HEK293 (cell line): ENCODE results near the gene TMOD1.

Source experiments
- CTCF ChIA-PET: fragments of 350-600 bp; formaldehyde crosslinking; extraction: SDS; loops from one replicate; lab custom pipeline; 2021; ENCODE audit warnings: antibody characterized with exemption; lab: Yijun Ruan, JAX
- POLR2A ChIA-PET: fragments of 300-600 bp; formaldehyde crosslinking; extraction: SDS; loops from one replicate; lab custom pipeline; 2020; ENCODE audit warnings: antibody characterized with exemption, inconsistent platforms; lab: Yijun Ruan, JAX
- H3K27ac ChIP-seq: fragments of 200-500 bp; sonication (Bioruptor generic); 2 replicates; pipeline ENCODE4 v1.5.1; 2014; ENCODE audit warnings: low read depth, low read length, control low read depth, inconsistent platforms; ENCODE audit errors: extremely low read depth
- H3K36me3 ChIP-seq, 2 experiments: fragments of 200-500 bp in 1 of 2; sonication (Bioruptor generic) in 1 of 2; 1 replicate in 1 of 2; 2 replicates in 1 of 2; pipeline ENCODE4 v1.5.1; 2014 to 2017; ENCODE audit warnings: inconsistent platforms in 2 of 2, low read length in 2 of 2; ENCODE audit not compliant: control insufficient read depth in 2 of 2, insufficient read depth in 1 of 2
- H3K4me1 ChIP-seq: fragments of 200-500 bp; sonication (Bioruptor generic); 2 replicates; pipeline ENCODE4 v1.5.1; 2014; ENCODE audit warnings: mild to moderate bottlenecking, low read length, inconsistent platforms; ENCODE audit not compliant: control insufficient read depth, insufficient read depth
- H3K4me3 ChIP-seq: 2 replicates; pipeline ENCODE4 v1.5.1; 2011; ENCODE audit warnings: low read depth, mild to moderate bottlenecking, control low read depth, low read length, moderate library complexity
- H3K9me3 ChIP-seq: fragments of 200-500 bp; sonication (Bioruptor generic); 2 replicates; pipeline ENCODE4 v1.5.1; 2014; ENCODE audit warnings: low read depth, low read length, inconsistent platforms; ENCODE audit not compliant: control insufficient read depth, insufficient read depth
- GLI2 ChIP-seq: fragments of 450-650 bp; formaldehyde crosslinking; IDR thresholded peaks from 2 replicates; pipeline ENCODE4; 2017; ENCODE audit warnings: missing biosample characterization, missing genetic modification characterization, low read depth, borderline replicate concordance
- HOXD13 ChIP-seq: sonication (generic); formaldehyde crosslinking; IDR thresholded peaks from 2 replicates; pipeline ENCODE4 v1.8.0; 2022; ENCODE audit warnings: missing genetic modification reagents, borderline replicate concordance
- OSR2 ChIP-seq: fragments of 450-650 bp; formaldehyde crosslinking; IDR thresholded peaks from 2 replicates; pipeline ENCODE4 v1.5.1; 2016; ENCODE audit warnings: missing biosample characterization, missing genetic modification characterization
- ZBTB20 ChIP-seq: fragments of 450-650 bp; formaldehyde crosslinking; IDR thresholded peaks from 2 replicates; pipeline ENCODE4 v1.5.1; 2016; ENCODE audit warnings: missing biosample characterization, missing genetic modification characterization
- ZNF112 ChIP-seq: fragments of 450-650 bp; formaldehyde crosslinking; IDR thresholded peaks from 2 replicates; pipeline ENCODE4 v1.5.0; 2017; ENCODE audit warnings: missing biosample characterization, missing genetic modification characterization
- ZNF114 ChIP-seq: fragments of 450-650 bp; formaldehyde crosslinking; IDR thresholded peaks from 2 replicates; pipeline ENCODE4 v1.5.0; 2017; ENCODE audit warnings: missing biosample characterization, missing genetic modification characterization
- ZNF138 ChIP-seq: fragments of 450-650 bp; formaldehyde crosslinking; IDR thresholded peaks from 2 replicates; pipeline ENCODE4 v1.5.1; 2016; ENCODE audit warnings: missing biosample characterization, missing genetic modification characterization, borderline replicate concordance
- ZNF16 ChIP-seq: fragments of 450-650 bp; formaldehyde crosslinking; IDR thresholded peaks from 2 replicates; pipeline ENCODE4 v1.5.1; 2016; ENCODE audit warnings: low read depth, missing biosample characterization, missing genetic modification characterization
- ZNF223 ChIP-seq: fragments of 450-650 bp; formaldehyde crosslinking; IDR thresholded peaks from 2 replicates; pipeline ENCODE4 v1.5.1; 2016; ENCODE audit warnings: missing biosample characterization, missing genetic modification characterization
- ZNF248 ChIP-seq: fragments of 450-650 bp; formaldehyde crosslinking; IDR thresholded peaks from 2 replicates; pipeline ENCODE4 v1.5.1; 2017; ENCODE audit warnings: missing biosample characterization, missing genetic modification characterization
- ZNF350 ChIP-seq: fragments of 450-650 bp; formaldehyde crosslinking; IDR thresholded peaks from 2 replicates; pipeline ENCODE4 v1.5.0; 2017; ENCODE audit warnings: missing biosample characterization, mild to moderate bottlenecking, missing genetic modification characterization
- ZNF354C ChIP-seq: fragments of 450-650 bp; formaldehyde crosslinking; IDR thresholded peaks from 2 replicates; pipeline ENCODE4 v1.5.1; 2016; ENCODE audit warnings: missing biosample characterization, missing genetic modification characterization, low read depth, borderline replicate concordance
- ZNF510 ChIP-seq: fragments of 450-650 bp; formaldehyde crosslinking; IDR thresholded peaks from 2 replicates; pipeline ENCODE4 v1.5.1; 2018; ENCODE audit warnings: mild to moderate bottlenecking, missing genetic modification characterization, missing biosample characterization; ENCODE audit not compliant: insufficient replicate concordance
- ZNF621 ChIP-seq: fragments of 450-650 bp; formaldehyde crosslinking; IDR thresholded peaks from 2 replicates; pipeline ENCODE4 v1.5.1; 2017; ENCODE audit warnings: missing biosample characterization, missing genetic modification characterization
- ZNF626 ChIP-seq: fragments of 450-650 bp; sonication (Bioruptor Pico); formaldehyde crosslinking; IDR thresholded peaks from 2 replicates; pipeline ENCODE4 v1.5.1; 2018; ENCODE audit warnings: missing biosample characterization, missing genetic modification characterization, inconsistent platforms
- ZNF670 ChIP-seq: fragments of 450-650 bp; formaldehyde crosslinking; IDR thresholded peaks from 2 replicates; pipeline ENCODE4 v1.5.1; 2016; ENCODE audit warnings: missing biosample characterization, missing genetic modification characterization, low read depth
- ZNF701 ChIP-seq: fragments of 450-650 bp; formaldehyde crosslinking; IDR thresholded peaks from 2 replicates; pipeline ENCODE4 v1.5.1; 2016; ENCODE audit warnings: missing biosample characterization, missing genetic modification characterization
- ZNF792 ChIP-seq: fragments of 450-650 bp; formaldehyde crosslinking; IDR thresholded peaks from 2 replicates; pipeline ENCODE4 v1.5.1; 2016; ENCODE audit warnings: missing biosample characterization, missing genetic modification characterization
- TF ChIP-seq, protein P1 (sequence below): fragments of 450-650 bp; formaldehyde crosslinking; IDR thresholded peaks from 2 replicates; pipeline ENCODE4 v1.5.1; 2016; ENCODE audit warnings: missing biosample characterization, missing genetic modification characterization, borderline replicate concordance
- TF ChIP-seq, protein P2 (sequence below): IDR thresholded peaks from 2 replicates; pipeline ENCODE4 v1.6.1; 2011; ENCODE audit warnings: mild to moderate bottlenecking, low read depth, low read length, borderline replicate concordance
- TF ChIP-seq, protein P3 (sequence below): fragments of 450-650 bp; formaldehyde crosslinking; IDR thresholded peaks from 2 replicates; pipeline ENCODE4 v1.5.1; 2016; ENCODE audit warnings: missing biosample characterization, missing genetic modification characterization

The TMOD1 gene

DNA sequence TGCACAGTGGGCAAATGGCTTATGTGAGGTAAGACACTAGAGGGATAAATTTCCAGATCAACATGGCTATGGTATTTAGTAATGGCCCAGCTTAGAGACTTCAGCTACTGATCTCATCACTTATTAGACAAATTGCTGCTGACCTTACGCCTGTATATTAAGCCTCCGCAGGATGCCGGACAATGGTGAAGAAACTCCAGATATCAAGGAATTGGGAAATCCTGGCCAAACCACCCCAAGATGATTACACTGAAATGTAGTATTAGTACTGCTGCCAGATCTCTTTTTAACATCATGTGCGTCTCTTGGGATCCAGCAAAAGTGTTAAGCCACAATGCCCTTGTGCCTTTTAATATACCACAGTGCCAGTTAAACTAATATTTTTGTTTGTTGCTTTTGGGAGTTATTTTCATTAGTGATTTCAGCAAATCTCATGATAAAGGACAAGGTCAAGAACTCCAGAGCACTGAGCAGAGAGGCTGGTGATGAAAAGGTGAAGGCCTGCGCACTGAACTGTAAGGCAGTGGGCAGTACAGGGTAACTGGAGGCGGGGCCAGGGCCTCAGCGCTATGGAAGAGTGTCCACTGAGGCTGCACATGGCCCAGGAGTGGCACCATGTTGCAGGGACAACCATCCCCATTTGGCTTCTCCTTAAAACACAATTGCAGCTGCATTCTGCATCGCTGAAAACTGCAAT, 99.2 kb downstream of the TMOD1 start:
- Histone ChIP-seq H3K4me3 (no peak overlapping the region), H3K4me1 (no peaks in the 10 kb centered on the region), H3K9me3 (no peaks in the 10 kb centered on the region), H3K36me3 (peaks cover 4 to 73% of the 10 kb centered on the region in 2 experiments; a peak in 2 of 3 replicates), H3K27ac (no peak overlapping the region)
- CTCF ChIA-PET, result interaction anchor here (0.6 to 5.7 kb wide), 8 partner anchors 12 to 132 kb away, joined by 4 to 188 read pairs (median 22); partner anchors contain the start of gene TMOD1
- TF ChIP-seq ZNF792 (tag by site-specific recombination) (no peak), ZNF350 (tag by site-specific recombination) (no peak), ZBTB20 (no peak), ZNF670 (tag by site-specific recombination) (no peak), ZNF510 (tag by site-specific recombination) (no peak), ZNF248 (tag by site-specific recombination) (no peak), GLI2 (tag by site-specific recombination) (no peak)
- POLR2A ChIA-PET, result no interaction called here

DNA sequence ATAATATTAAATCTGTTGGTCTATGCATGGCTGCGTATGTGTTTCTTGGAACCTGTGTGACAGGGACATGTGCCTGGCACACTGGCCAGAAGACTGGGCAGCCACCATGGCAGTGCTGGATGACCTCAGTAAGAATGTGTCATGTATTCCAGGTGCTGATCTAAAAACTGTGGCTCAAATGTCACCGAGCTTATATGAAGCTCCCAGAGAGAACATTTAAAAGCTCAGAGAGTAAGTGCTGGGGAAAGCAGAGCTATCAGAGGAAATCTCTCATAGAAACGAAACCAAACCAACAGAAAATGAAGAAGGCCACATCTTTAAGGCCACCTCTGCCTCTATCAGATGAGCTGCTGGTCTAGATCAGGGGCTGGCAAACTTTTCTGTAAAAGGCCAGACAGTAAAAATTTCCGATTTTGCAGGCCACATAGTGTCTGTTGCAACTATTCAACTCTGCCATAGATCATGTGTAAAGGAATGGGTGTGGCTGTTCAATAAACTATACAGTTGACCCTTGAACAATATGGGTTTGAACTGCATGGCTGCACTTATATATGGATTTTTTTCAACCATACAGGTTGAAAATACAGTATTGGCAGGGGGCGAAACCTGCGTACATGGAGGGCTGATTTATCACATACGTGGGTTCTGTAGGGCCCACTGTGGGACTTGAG, 99.9 kb downstream of the TMOD1 start:
- CTCF ChIA-PET, result interaction anchor here (0.6 to 1.5 kb wide), 4 partner anchors 13 to 133 kb away, joined by 3 to 13 read pairs (median 4); no protein-coding TSS in a partner anchor

DNA sequence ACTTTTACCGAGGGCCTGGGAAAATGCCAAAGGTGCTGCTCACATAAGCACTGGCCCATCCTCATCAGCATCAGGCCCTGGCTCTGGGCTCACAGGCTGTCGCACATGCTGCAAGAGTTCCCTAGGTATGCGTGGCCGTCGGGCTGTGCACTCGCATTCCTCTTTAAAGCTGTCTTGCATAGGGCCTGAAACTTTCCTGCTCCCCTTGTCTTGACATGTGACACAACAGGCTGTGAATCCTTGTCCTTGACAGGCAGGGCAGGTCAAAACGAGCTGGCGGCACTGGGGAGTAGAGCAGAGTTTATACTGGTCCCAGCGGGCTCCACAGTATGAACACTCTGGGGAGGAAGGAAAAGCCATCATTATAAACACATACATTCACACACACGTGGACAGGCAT, 101.0 kb downstream of the TMOD1 start:
- Histone ChIP-seq H3K9me3 (no peaks in the 10 kb centered on the region), H3K4me3 (no peak overlapping the region), H3K27ac (no peak overlapping the region), H3K4me1 (no peaks in the 10 kb centered on the region), H3K36me3 (peaks cover 4 to 76% of the 10 kb centered on the region in 2 experiments; a peak in 2 of 3 replicates)
- ChIA-PET CTCF (interaction anchor here (0.6 to 2.1 kb wide), 6 partner anchors 13 to 746 kb away, joined by 3 to 13 read pairs (median 6); no protein-coding TSS in a partner anchor), POLR2A (interaction anchor here (0.5 kb wide), 1 partner anchor 31 kb away, joined by 3 read pairs; the partner anchor contains the start of gene TSTD2)
- TF ChIP-seq ZNF112 (tag by site-specific recombination) (no peak), OSR2 (tag by site-specific recombination) (no peak), HOXD13 (CRISPR knock-in tag) (no peak), ZNF626 (tag by site-specific recombination) (no peak), ZNF138 (tag by site-specific recombination) (no peak), ZNF354C (tag by site-specific recombination) (no peak), ZNF701 (tag by site-specific recombination) (no peak), ZNF621 (no peak), ZNF16 (tag by site-specific recombination) (no peak)
- TF ChIP-seq, protein P1, sequence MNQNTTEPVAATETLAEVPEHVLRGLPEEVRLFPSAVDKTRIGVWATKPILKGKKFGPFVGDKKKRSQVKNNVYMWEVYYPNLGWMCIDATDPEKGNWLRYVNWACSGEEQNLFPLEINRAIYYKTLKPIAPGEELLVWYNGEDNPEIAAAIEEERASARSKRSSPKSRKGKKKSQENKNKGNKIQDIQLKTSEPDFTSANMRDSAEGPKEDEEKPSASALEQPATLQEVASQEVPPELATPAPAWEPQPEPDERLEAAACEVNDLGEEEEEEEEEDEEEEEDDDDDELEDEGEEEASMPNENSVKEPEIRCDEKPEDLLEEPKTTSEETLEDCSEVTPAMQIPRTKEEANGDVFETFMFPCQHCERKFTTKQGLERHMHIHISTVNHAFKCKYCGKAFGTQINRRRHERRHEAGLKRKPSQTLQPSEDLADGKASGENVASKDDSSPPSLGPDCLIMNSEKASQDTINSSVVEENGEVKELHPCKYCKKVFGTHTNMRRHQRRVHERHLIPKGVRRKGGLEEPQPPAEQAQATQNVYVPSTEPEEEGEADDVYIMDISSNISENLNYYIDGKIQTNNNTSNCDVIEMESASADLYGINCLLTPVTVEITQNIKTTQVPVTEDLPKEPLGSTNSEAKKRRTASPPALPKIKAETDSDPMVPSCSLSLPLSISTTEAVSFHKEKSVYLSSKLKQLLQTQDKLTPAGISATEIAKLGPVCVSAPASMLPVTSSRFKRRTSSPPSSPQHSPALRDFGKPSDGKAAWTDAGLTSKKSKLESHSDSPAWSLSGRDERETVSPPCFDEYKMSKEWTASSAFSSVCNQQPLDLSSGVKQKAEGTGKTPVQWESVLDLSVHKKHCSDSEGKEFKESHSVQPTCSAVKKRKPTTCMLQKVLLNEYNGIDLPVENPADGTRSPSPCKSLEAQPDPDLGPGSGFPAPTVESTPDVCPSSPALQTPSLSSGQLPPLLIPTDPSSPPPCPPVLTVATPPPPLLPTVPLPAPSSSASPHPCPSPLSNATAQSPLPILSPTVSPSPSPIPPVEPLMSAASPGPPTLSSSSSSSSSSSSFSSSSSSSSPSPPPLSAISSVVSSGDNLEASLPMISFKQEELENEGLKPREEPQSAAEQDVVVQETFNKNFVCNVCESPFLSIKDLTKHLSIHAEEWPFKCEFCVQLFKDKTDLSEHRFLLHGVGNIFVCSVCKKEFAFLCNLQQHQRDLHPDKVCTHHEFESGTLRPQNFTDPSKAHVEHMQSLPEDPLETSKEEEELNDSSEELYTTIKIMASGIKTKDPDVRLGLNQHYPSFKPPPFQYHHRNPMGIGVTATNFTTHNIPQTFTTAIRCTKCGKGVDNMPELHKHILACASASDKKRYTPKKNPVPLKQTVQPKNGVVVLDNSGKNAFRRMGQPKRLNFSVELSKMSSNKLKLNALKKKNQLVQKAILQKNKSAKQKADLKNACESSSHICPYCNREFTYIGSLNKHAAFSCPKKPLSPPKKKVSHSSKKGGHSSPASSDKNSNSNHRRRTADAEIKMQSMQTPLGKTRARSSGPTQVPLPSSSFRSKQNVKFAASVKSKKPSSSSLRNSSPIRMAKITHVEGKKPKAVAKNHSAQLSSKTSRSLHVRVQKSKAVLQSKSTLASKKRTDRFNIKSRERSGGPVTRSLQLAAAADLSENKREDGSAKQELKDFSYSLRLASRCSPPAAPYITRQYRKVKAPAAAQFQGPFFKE (tag by site-specific recombination), result no peak
- TF ChIP-seq, protein P2, sequence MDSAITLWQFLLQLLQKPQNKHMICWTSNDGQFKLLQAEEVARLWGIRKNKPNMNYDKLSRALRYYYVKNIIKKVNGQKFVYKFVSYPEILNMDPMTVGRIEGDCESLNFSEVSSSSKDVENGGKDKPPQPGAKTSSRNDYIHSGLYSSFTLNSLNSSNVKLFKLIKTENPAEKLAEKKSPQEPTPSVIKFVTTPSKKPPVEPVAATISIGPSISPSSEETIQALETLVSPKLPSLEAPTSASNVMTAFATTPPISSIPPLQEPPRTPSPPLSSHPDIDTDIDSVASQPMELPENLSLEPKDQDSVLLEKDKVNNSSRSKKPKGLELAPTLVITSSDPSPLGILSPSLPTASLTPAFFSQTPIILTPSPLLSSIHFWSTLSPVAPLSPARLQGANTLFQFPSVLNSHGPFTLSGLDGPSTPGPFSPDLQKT, result no peak
- TF ChIP-seq, protein P3, sequence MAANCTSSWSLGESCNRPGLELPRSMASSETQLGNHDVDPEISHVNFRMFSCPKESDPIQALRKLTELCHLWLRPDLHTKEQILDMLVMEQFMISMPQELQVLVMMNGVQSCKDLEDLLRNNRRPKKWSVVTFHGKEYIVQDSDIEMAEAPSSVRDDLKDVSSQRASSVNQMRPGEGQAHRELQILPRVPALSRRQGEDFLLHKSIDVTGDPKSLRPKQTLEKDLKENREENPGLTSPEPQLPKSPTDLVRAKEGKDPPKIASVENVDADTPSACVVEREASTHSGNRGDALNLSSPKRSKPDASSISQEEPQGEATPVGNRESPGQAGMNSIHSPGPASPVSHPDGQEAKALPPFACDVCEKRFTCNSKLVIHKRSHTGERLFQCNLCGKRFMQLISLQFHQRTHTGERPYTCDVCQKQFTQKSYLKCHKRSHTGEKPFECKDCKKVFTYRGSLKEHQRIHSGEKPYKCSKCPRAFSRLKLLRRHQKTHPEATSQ (tag by site-specific recombination), result no peak

More for the DNA sequence above, 99.9 kb downstream of the TMOD1 start:
- no peak overlapping the region for H3K4me3 ChIP-seq
- TF ChIP-seq ZNF223 (tag by site-specific recombination), result no peak
- TF ChIP-seq ZNF114 (tag by site-specific recombination), result no peak
- TF ChIP-seq ZNF626 (tag by site-specific recombination), result no peak
- H3K27ac ChIP-seq, result no peak overlapping the region
- H3K4me1 ChIP-seq, result no peaks in the 10 kb centered on the region
- H3K9me3 ChIP-seq, result no peaks in the 10 kb centered on the region
- peaks cover 4 to 74% of the 10 kb centered on the region in 2 experiments; a peak in 2 of 3 replicates for H3K36me3 ChIP-seq
- POLR2A ChIA-PET, result no interaction called here
